Heart right ventricle (tissue), 16 donors: Measurements from ENCODE around the gene KCTD8. TPM values are rescaled to one million over a fixed set of nuclear protein-coding genes. Genes with fewer than 3 reads are reported as not detected.

Experiments used
- ATAC-seq, 8 donors: fragments of 200-7000 bp; cut with Tn5 transposase; one replicate each; pipeline ENCODE4 v1.9.1; 2020; ENCODE audit warnings: mild to moderate bottlenecking in 8 of 8, moderate library complexity in 8 of 8, moderate number of reproducible peaks in 1 of 8
- DNase-seq, 2 donors: peaks; one replicate each; pipeline ENCODE4 v3.0.0-alpha.2; 2020
- H3K27ac ChIP-seq, 10 donors: fragments of 200-600 bp; sonication (generic) in 2 of 10; one replicate each; pipeline versions ENCODE4 v1.5.0 to v1.8.0; 2020 to 2022; ENCODE audit warnings: mild to moderate bottlenecking in 3 of 10
- H3K27me3 ChIP-seq, 7 donors: fragments of 200-600 bp; one replicate each; pipeline ENCODE4 v1.8.0; 2021 to 2022; ENCODE audit warnings: mild to moderate bottlenecking in 2 of 7
- H3K36me3 ChIP-seq, 9 donors: fragments of 200-600 bp; sonication (generic) in 1 of 9; one replicate each; pipeline versions ENCODE4 v1.5.0 to v1.8.0; 2020 to 2022; ENCODE audit warnings: mild to moderate bottlenecking in 2 of 9
- H3K4me1 ChIP-seq, 9 donors: fragments of 200-600 bp; sonication (generic) in 1 of 9; one replicate each; pipeline versions ENCODE4 v1.5.0 to v1.8.0; 2020 to 2022; ENCODE audit warnings: mild to moderate bottlenecking in 4 of 9
- H3K4me3 ChIP-seq, 10 donors: fragments of 200-600 bp; sonication (generic) in 2 of 10; one replicate each; pipeline versions ENCODE4 v1.5.0 to v1.8.0; 2020 to 2022; ENCODE audit warnings: mild to moderate bottlenecking in 7 of 10, moderate library complexity in 2 of 10
- H3K9me3 ChIP-seq, 11 donors: fragments of 200-600 bp in 10 of 11; sonication (generic) in 2 of 11; one replicate each; pipeline versions ENCODE4 v1.5.0 to v1.8.0; 2013 to 2022; ENCODE audit warnings: mild to moderate bottlenecking in 2 of 11, control low read depth in 1 of 11, moderate library complexity in 1 of 11
- CTCF ChIP-seq, 9 donors: fragments of 200-600 bp; sonication (generic) in 2 of 9; IDR thresholded peaks; one replicate each; pipeline versions ENCODE4 v1.5.0 to v1.8.0; 2021 to 2022; ENCODE audit warnings: antibody characterized with exemption in 9 of 9, mild to moderate bottlenecking in 5 of 9, moderate library complexity in 1 of 9
- WGBS, 2 donors: extraction: QIAGEN DNeasy Blood & Tissue Kit; methylation state at CpG; one replicate each; pipeline ENCODE4 v1.1.7; 2013; ENCODE audit warnings: inconsistent platforms in 1 of 2; 5-methylcytosine and 5-hydroxymethylcytosine counted together
- intact Hi-C, 10 donors: fragments of 100-400 bp; cut with DNase I; formaldehyde crosslinking; loops; one replicate each; pipeline versions ENCODE4 v1.11.1 to v1.14.2; 2022
- polyA plus RNA-seq, 2 donors: library from polyadenylated mRNA; stranded (reverse); fragments of 200-250 nt; gene quantifications; one replicate each; pipeline ENCODE4 v1.2.3, GENCODE V29; 2013
- total RNA-seq, 10 donors: library from RNA; stranded (reverse); fragmentation: NEBNext Ultra II Directional in 3 of 10; extraction: Animal tissue kit (Norgen Biotek cat#: 25700) in 3 of 10; gene quantifications; one replicate each; pipeline versions ENCODE4 v1.2.1 to v1.2.4, GENCODE V29; 2021 to 2023
- donor health status: Arrhythmogenic right ventricular cardiomyopathy.
- donor health status: ischemic (EF 13 %, LVEDD 7.1; RV severe dilation, severe dysfunction).
- donor health status: healthy with polysubstance abuse.
- donor health status: DM: no; HTN: yes; CAD: no.
- donor health status: DM: no; HTN: no; CAD: no.
- donor health status: ischemic (EF 25% LVEDD 6.9; RV normal size, moderate dysfunction).
- donor health status: ischemic (EF 25% LVEDD 5.7; RV mildly dilated, moderate dysfunction).
- donor health status: healthy.
- donor health status: DM: yes; HTN: yes; CAD: no.
- donor health status: Ischemic cardiomyopathy.
- donor health status: ischemic (EF 35%, LVEDD 5.7; RV mildly dilated, moderate dysfunction).
- donor health status: nonischemic (EF 11% LVEDD 7.7; RV severe dilation, severe dysfunction).
- donor health status: DM: yes; HTN: yes; CAD: no.
- donor health status: PGD.
- donor health status: ischemic (EF 29% LVEDD 5.4; RV normal size, mild dysfunction).
- donor health status: nonischemic (EF 23%, LVEDD 6.1; RV moderate dilation, normal function).

The KCTD8 gene
- total and polyA plus RNA-seq, 12 donors = 0.03 to 0.39 (median 0.16) TPM; not detected in 4

- intact Hi-C loops = no loop called here
- H3K9me3 ChIP-seq = peaks cover 0 to 10% (median 0%) of the 10 kb centered on the region in 11 donors
- no peak overlapping the region for H3K4me3 ChIP-seq
- WGBS, 2 donors = 82 to 88% methylated on average over 2 of the region's 2 CpGs
- no peaks in the 10 kb centered on the region for H3K4me1 ChIP-seq
- H3K36me3 ChIP-seq = no peaks in the 10 kb centered on the region
- no peaks in the 10 kb centered on the region for H3K27me3 ChIP-seq
- H3K27ac ChIP-seq = no peak overlapping the region
- no peak for TF ChIP-seq CTCF (IDR thresholded peaks at IDR 0.05)
- no peak for ATAC-seq
- DNase-seq = no peak
Measured at GRCh38 chr4:44231006-44231405, 217.6 kb downstream of the KCTD8 start.

GRCh38 chr4:44228326-44228725 is 220.3 kb downstream of the KCTD8 start:
- WGBS, 2 donors = 46 to 65% methylated on average over 1 of the region's 1 CpG
- no peak for ATAC-seq
- intact Hi-C loops = no loop called here

GRCh38 chr4:44221407-44221806 is 227.2 kb downstream of the KCTD8 start:
- DNase-seq = no peak

More at GRCh38 chr4:44228326-44228725, 220.3 kb downstream of the KCTD8 start:
- H3K9me3 ChIP-seq = peaks cover 0 to 13% (median 0%) of the 10 kb centered on the region in 11 donors
- no peak overlapping the region for H3K4me3 ChIP-seq
- H3K36me3 ChIP-seq = no peaks in the 10 kb centered on the region
- H3K27ac ChIP-seq = no peak overlapping the region
- no peak for DNase-seq
- no peaks in the 10 kb centered on the region for H3K4me1 ChIP-seq
- TF ChIP-seq CTCF (IDR thresholded peaks at IDR 0.05) = no peak
- no peaks in the 10 kb centered on the region for H3K27me3 ChIP-seq

GRCh38 chr4:44210750-44211149 is 237.9 kb downstream of the KCTD8 start:
- TF ChIP-seq CTCF (IDR thresholded peaks at IDR 0.05) = no peak
- intact Hi-C loops = no loop called here
- Histone ChIP-seq H3K4me1 (no peaks in the 10 kb centered on the region), H3K27me3 (no peaks in the 10 kb centered on the region), H3K4me3 (no peak overlapping the region), H3K27ac (no peak overlapping the region), H3K36me3 (no peaks in the 10 kb centered on the region), H3K9me3 (no peaks in the 10 kb centered on the region)
- no peak for DNase-seq
- ATAC-seq = no peak

More at GRCh38 chr4:44221407-44221806, 227.2 kb downstream of the KCTD8 start:
- Histone ChIP-seq H3K4me1 (no peaks in the 10 kb centered on the region), H3K27me3 (no peaks in the 10 kb centered on the region), H3K9me3 (peaks cover 0 to 7% (median 0%) of the 10 kb centered on the region in 11 donors), H3K4me3 (no peak overlapping the region), H3K27ac (no peak overlapping the region), H3K36me3 (no peaks in the 10 kb centered on the region)
- TF ChIP-seq CTCF (IDR thresholded peaks at IDR 0.05) = no peak
- 75 to 82% methylated on average over 4 of the region's 4 CpGs for WGBS, 2 donors
- intact Hi-C loops = no loop called here
- no peak for ATAC-seq
